HEK293 (cell line): Measurements from ENCODE around the gene HLF.
A peak's percentile ranks its signal among the peaks of the same experiment; 100 is the strongest.

Experiments
- CTCF ChIA-PET: fragments of 350-600 bp; formaldehyde crosslinking; extraction: SDS; loops from one replicate; lab custom pipeline; 2021; ENCODE audit warnings: antibody characterized with exemption; lab: Yijun Ruan, JAX
- POLR2A ChIA-PET: fragments of 300-600 bp; formaldehyde crosslinking; extraction: SDS; loops from one replicate; lab custom pipeline; 2020; ENCODE audit warnings: antibody characterized with exemption, inconsistent platforms; lab: Yijun Ruan, JAX
- H3K27ac ChIP-seq: fragments of 200-500 bp; sonication (Bioruptor generic); 2 replicates; pipeline ENCODE4 v1.5.1; 2014; ENCODE audit warnings: low read depth, low read length, control low read depth, inconsistent platforms; ENCODE audit errors: extremely low read depth
- H3K36me3 ChIP-seq, 2 experiments: fragments of 200-500 bp in 1 of 2; sonication (Bioruptor generic) in 1 of 2; 1 replicate in 1 of 2; 2 replicates in 1 of 2; pipeline ENCODE4 v1.5.1; 2014 to 2017; ENCODE audit warnings: inconsistent platforms in 2 of 2, low read length in 2 of 2; ENCODE audit not compliant: control insufficient read depth in 2 of 2, insufficient read depth in 1 of 2
- H3K4me1 ChIP-seq: fragments of 200-500 bp; sonication (Bioruptor generic); 2 replicates; pipeline ENCODE4 v1.5.1; 2014; ENCODE audit warnings: mild to moderate bottlenecking, low read length, inconsistent platforms; ENCODE audit not compliant: control insufficient read depth, insufficient read depth
- H3K4me3 ChIP-seq: 2 replicates; pipeline ENCODE4 v1.5.1; 2011; ENCODE audit warnings: low read depth, mild to moderate bottlenecking, control low read depth, low read length, moderate library complexity
- H3K9me3 ChIP-seq: fragments of 200-500 bp; sonication (Bioruptor generic); 2 replicates; pipeline ENCODE4 v1.5.1; 2014; ENCODE audit warnings: low read depth, low read length, inconsistent platforms; ENCODE audit not compliant: control insufficient read depth, insufficient read depth
- ATF2 ChIP-seq: fragments of 450-650 bp; formaldehyde crosslinking; IDR thresholded peaks from 2 replicates; pipeline ENCODE4 v1.5.1; 2016; ENCODE audit warnings: missing biosample characterization, missing genetic modification characterization, low read depth
- EGR2 ChIP-seq: fragments of 450-650 bp; formaldehyde crosslinking; IDR thresholded peaks from 2 replicates; pipeline ENCODE4 v1.5.1; 2016; ENCODE audit warnings: low read depth, missing biosample characterization, missing genetic modification characterization
- GLIS2 ChIP-seq: fragments of 450-650 bp; formaldehyde crosslinking; IDR thresholded peaks from 2 replicates; pipeline ENCODE4 v1.5.1; 2016; ENCODE audit warnings: missing biosample characterization, missing genetic modification characterization
- KLF8 ChIP-seq: fragments of 450-650 bp; formaldehyde crosslinking; IDR thresholded peaks from 2 replicates; pipeline ENCODE4 v1.5.1; 2016; ENCODE audit warnings: missing biosample characterization, missing genetic modification characterization
- PBX3 ChIP-seq: sonication (generic); formaldehyde crosslinking; IDR thresholded peaks from 2 replicates; pipeline ENCODE4 v1.8.1; 2022; ENCODE audit warnings: mild to moderate bottlenecking, moderate library complexity, missing genetic modification reagents
- SP2 ChIP-seq: fragments of 450-650 bp; formaldehyde crosslinking; IDR thresholded peaks from 2 replicates; pipeline ENCODE4 v1.5.1; 2016; ENCODE audit warnings: missing biosample characterization, missing genetic modification characterization
- ZFP41 ChIP-seq: fragments of 450-650 bp; formaldehyde crosslinking; IDR thresholded peaks from 2 replicates; pipeline ENCODE4 v1.5.1; 2016; ENCODE audit warnings: missing biosample characterization, missing genetic modification characterization, borderline replicate concordance
- ZNF140 ChIP-seq: fragments of 450-650 bp; formaldehyde crosslinking; IDR thresholded peaks from 2 replicates; pipeline ENCODE4 v1.5.1; 2016; ENCODE audit warnings: missing biosample characterization, missing genetic modification characterization
- ZNF324 ChIP-seq: fragments of 450-650 bp; formaldehyde crosslinking; IDR thresholded peaks from 2 replicates; pipeline ENCODE4 v1.5.1; 2016; ENCODE audit warnings: missing biosample characterization, missing genetic modification characterization
- ZNF354C ChIP-seq: fragments of 450-650 bp; formaldehyde crosslinking; IDR thresholded peaks from 2 replicates; pipeline ENCODE4 v1.5.1; 2016; ENCODE audit warnings: missing biosample characterization, missing genetic modification characterization, low read depth, borderline replicate concordance
- ZNF366 ChIP-seq: fragments of 450-650 bp; formaldehyde crosslinking; conservative IDR thresholded peaks from 2 replicates; pipeline ENCODE4 v1.5.1; 2016; ENCODE audit warnings: missing biosample characterization, missing genetic modification characterization
- ZNF510 ChIP-seq: fragments of 450-650 bp; formaldehyde crosslinking; IDR thresholded peaks from 2 replicates; pipeline ENCODE4 v1.5.1; 2018; ENCODE audit warnings: mild to moderate bottlenecking, missing genetic modification characterization, missing biosample characterization; ENCODE audit not compliant: insufficient replicate concordance
- ZNF549 ChIP-seq: fragments of 450-650 bp; IDR thresholded peaks from 2 replicates; pipeline ENCODE4 v1.5.1; 2018; ENCODE audit warnings: missing biosample characterization, missing genetic modification characterization, mild to moderate bottlenecking, inconsistent platforms, moderate library complexity
- ZNF571 ChIP-seq: fragments of 450-650 bp; formaldehyde crosslinking; IDR thresholded peaks from 2 replicates; pipeline ENCODE4 v1.5.0; 2017; ENCODE audit warnings: missing biosample characterization, missing genetic modification characterization
- ZNF692 ChIP-seq: fragments of 450-650 bp; formaldehyde crosslinking; IDR thresholded peaks from 2 replicates; pipeline ENCODE4 v1.5.1; 2016; ENCODE audit warnings: missing biosample characterization, missing genetic modification characterization
- ZNF792 ChIP-seq: fragments of 450-650 bp; formaldehyde crosslinking; IDR thresholded peaks from 2 replicates; pipeline ENCODE4 v1.5.1; 2016; ENCODE audit warnings: missing biosample characterization, missing genetic modification characterization
- ZSCAN4 ChIP-seq: fragments of 450-650 bp; formaldehyde crosslinking; IDR thresholded peaks from 2 replicates; pipeline ENCODE4 v1.5.1; 2017; ENCODE audit warnings: missing biosample characterization, missing genetic modification characterization
- TF ChIP-seq, protein P1 (sequence below): fragments of 450-650 bp; formaldehyde crosslinking; IDR thresholded peaks from 2 replicates; pipeline ENCODE4 v1.5.1; 2016; ENCODE audit warnings: missing biosample characterization, missing genetic modification characterization
- TF ChIP-seq, protein P2 (sequence below): fragments of 450-650 bp; formaldehyde crosslinking; IDR thresholded peaks from 2 replicates; pipeline ENCODE4 v1.5.1; 2016; ENCODE audit warnings: missing biosample characterization, missing genetic modification characterization

Gene HLF

GRCh38 chr17:55335625-55336024, 70.9 kb downstream of the HLF start:
- TF ChIP-seq ATF2 (tag by site-specific recombination) (no peak), ZNF510 (no peak), ZNF366 (tag by site-specific recombination) (0 out of 2 replicates have a peak, but pooled peaks have one; percentile 17), EGR2 (tag by site-specific recombination) (peak; percentile 10; the same call in 1 of the 2 replicates)
- no peaks in the 10 kb centered on the region for H3K36me3 ChIP-seq
- 0 out of 2 replicates have a peak, but pooled peaks cover 3% of the 10 kb centered on the region for H3K4me1 ChIP-seq
- ChIA-PET CTCF (interaction anchor here (0.6 to 1.2 kb wide), 2 partner anchors 13 to 253 kb away, joined by 3 to 6 read pairs; no protein-coding TSS in a partner anchor), POLR2A (no interaction called here)
- H3K9me3 ChIP-seq: no peaks in the 10 kb centered on the region
- no peak overlapping the region for H3K4me3 ChIP-seq
- no peak overlapping the region for H3K27ac ChIP-seq

- H3K4me1 ChIP-seq: 0 out of 2 replicates have a peak, but pooled peaks cover 3% of the 10 kb centered on the region
- TF ChIP-seq KLF8 (tag by site-specific recombination): no peak
- no peak for TF ChIP-seq ZNF549 (tag by site-specific recombination)
- no peak for TF ChIP-seq ZNF140 (tag by site-specific recombination)
- TF ChIP-seq ZNF692 (tag by site-specific recombination): no peak
- no peak for TF ChIP-seq PBX3
- no peak for TF ChIP-seq ZSCAN4 (tag by site-specific recombination)
- no peak for TF ChIP-seq ZNF571 (tag by site-specific recombination)
- no peak for TF ChIP-seq GLIS2 (tag by site-specific recombination)
- TF ChIP-seq ZNF354C (tag by site-specific recombination): no peak
- TF ChIP-seq SP2 (tag by site-specific recombination): no peak
- TF ChIP-seq, protein P1, sequence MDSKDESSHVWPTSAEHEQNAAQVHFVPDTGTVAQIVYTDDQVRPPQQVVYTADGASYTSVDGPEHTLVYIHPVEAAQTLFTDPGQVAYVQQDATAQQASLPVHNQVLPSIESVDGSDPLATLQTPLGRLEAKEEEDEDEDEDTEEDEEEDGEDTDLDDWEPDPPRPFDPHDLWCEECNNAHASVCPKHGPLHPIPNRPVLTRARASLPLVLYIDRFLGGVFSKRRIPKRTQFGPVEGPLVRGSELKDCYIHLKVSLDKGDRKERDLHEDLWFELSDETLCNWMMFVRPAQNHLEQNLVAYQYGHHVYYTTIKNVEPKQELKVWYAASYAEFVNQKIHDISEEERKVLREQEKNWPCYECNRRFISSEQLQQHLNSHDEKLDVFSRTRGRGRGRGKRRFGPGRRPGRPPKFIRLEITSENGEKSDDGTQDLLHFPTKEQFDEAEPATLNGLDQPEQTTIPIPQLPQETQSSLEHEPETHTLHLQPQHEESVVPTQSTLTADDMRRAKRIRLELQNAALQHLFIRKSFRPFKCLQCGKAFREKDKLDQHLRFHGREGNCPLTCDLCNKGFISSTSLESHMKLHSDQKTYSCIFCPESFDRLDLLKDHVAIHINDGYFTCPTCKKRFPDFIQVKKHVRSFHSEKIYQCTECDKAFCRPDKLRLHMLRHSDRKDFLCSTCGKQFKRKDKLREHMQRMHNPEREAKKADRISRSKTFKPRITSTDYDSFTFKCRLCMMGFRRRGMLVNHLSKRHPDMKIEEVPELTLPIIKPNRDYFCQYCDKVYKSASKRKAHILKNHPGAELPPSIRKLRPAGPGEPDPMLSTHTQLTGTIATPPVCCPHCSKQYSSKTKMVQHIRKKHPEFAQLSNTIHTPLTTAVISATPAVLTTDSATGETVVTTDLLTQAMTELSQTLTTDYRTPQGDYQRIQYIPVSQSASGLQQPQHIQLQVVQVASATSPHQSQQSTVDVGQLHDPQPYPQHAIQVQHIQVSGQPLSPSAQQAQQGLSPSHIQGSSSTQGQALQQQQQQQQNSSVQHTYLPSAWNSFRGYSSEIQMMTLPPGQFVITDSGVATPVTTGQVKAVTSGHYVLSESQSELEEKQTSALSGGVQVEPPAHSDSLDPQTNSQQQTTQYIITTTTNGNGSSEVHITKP (tag by site-specific recombination): no peak
- TF ChIP-seq, protein P2, sequence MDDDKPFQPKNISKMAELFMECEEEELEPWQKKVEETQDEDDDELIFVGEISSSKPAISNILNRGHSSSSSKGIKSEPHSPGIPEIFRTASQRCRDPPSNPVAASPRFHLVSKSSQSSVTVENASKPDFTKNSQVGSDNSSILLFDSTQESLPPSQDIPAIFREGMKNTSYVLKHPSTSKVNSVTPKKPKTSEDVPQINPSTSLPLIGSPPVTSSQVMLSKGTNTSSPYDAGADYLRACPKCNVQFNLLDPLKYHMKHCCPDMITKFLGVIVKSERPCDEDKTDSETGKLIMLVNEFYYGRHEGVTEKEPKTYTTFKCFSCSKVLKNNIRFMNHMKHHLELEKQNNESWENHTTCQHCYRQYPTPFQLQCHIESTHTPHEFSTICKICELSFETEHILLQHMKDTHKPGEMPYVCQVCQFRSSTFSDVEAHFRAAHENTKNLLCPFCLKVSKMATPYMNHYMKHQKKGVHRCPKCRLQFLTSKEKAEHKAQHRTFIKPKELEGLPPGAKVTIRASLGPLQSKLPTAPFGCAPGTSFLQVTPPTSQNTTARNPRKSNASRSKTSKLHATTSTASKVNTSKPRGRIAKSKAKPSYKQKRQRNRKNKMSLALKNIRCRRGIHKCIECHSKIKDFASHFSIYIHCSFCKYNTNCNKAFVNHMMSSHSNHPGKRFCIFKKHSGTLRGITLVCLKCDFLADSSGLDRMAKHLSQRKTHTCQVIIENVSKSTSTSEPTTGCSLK (tag by site-specific recombination): no peak
- no peak for TF ChIP-seq ZNF324 (tag by site-specific recombination)
- TF ChIP-seq ZNF792 (tag by site-specific recombination): no peak
- no peak for TF ChIP-seq ZFP41 (tag by site-specific recombination)
- no peak overlapping the region for H3K4me3 ChIP-seq
- no peak overlapping the region for H3K27ac ChIP-seq
- ChIA-PET CTCF (interaction anchor here (1.4 kb wide), 1 partner anchor 343 kb away, joined by 3 read pairs; no protein-coding TSS in a partner anchor), POLR2A (no interaction called here)
- H3K36me3 ChIP-seq: no peaks in the 10 kb centered on the region
- no peaks in the 10 kb centered on the region for H3K9me3 ChIP-seq
These were observed 71.7 kb downstream of the HLF start for GRCh38 chr17:55336426-55336825.
